Chondrocyte (in vitro differentiated cells): ENCODE data around the gene ARMC6. TPM values are rescaled to one million over a fixed set of nuclear protein-coding genes. Genes with fewer than 3 reads are reported as not detected.

Experiments
- DNase-seq: peaks from one replicate; pipeline ENCODE4 v3.0.0; 2021; ENCODE audit warnings: mixed read lengths, low spot score
- H3K27ac Mint-ChIP-seq: one replicate; pipeline ENCODE4 v1.8.0; 2021; ENCODE audit warnings: mild to moderate bottlenecking, moderate library complexity, mixed read lengths; ENCODE audit not compliant: unreplicated experiment
- H3K27me3 Mint-ChIP-seq: 2 replicates; pipeline ENCODE4 v1.8.0; 2021; ENCODE audit warnings: low read depth, mixed read lengths
- H3K36me3 Mint-ChIP-seq: 2 replicates; pipeline ENCODE4 v1.8.0; 2021; ENCODE audit warnings: low read depth, mixed read lengths
- H3K4me1 Mint-ChIP-seq: 2 replicates; pipeline ENCODE4 v1.8.0; 2021; ENCODE audit warnings: low read depth, mild to moderate bottlenecking, mixed read lengths
- H3K4me3 Mint-ChIP-seq: one replicate; pipeline ENCODE4 v1.8.0; 2021; ENCODE audit warnings: mild to moderate bottlenecking, moderate library complexity, mixed read lengths; ENCODE audit not compliant: unreplicated experiment
- H3K9me3 Mint-ChIP-seq: 2 replicates; pipeline ENCODE4 v1.8.0; 2021; ENCODE audit warnings: low read depth, mixed read lengths
- total RNA-seq: library from RNA; stranded (reverse); gene quantifications from 3 replicates; pipeline ENCODE4 v1.2.1, GENCODE V29; 2021
- TF ChIP-seq, protein P1 (sequence below): fragments of 200-600 bp; sonication (generic); IDR thresholded peaks from 2 replicates; pipeline ENCODE4 v1.5.0; 2021; ENCODE audit warnings: antibody characterized with exemption, mild to moderate bottlenecking, moderate library complexity

Gene ARMC6
- total RNA-seq, 1 donor from 2014 or later = 26.8 TPM

DNA sequence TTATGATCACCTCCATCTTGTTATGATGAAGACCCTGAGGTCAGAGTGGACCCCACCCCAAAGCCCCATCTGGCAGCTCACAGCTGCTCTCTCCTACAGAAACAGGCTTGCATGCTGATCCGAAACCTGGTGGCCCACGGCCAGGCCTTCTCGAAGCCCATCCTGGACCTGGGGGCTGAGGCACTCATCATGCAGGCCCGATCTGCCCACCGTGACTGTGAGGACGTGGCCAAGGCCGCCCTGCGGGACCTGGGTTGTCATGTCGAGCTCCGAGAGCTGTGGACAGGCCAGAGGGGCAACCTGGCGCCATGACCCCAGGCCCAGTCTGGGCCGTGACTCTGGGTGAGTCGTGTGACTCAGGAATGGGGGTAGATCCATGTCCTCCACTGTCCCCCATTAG is 23.9 kb downstream of the ARMC6 start:
- Mint-ChIP-seq H3K9me3 (no peaks in the 10 kb centered on the region), H3K36me3 (peaks cover 10% of the 10 kb centered on the region), H3K4me3 (no peak overlapping the region), H3K27me3 (no peaks in the 10 kb centered on the region), H3K27ac (no peak overlapping the region), H3K4me1 (peaks cover 4% of the 10 kb centered on the region)
- DNase-seq = no peak
- TF ChIP-seq, protein P1, sequence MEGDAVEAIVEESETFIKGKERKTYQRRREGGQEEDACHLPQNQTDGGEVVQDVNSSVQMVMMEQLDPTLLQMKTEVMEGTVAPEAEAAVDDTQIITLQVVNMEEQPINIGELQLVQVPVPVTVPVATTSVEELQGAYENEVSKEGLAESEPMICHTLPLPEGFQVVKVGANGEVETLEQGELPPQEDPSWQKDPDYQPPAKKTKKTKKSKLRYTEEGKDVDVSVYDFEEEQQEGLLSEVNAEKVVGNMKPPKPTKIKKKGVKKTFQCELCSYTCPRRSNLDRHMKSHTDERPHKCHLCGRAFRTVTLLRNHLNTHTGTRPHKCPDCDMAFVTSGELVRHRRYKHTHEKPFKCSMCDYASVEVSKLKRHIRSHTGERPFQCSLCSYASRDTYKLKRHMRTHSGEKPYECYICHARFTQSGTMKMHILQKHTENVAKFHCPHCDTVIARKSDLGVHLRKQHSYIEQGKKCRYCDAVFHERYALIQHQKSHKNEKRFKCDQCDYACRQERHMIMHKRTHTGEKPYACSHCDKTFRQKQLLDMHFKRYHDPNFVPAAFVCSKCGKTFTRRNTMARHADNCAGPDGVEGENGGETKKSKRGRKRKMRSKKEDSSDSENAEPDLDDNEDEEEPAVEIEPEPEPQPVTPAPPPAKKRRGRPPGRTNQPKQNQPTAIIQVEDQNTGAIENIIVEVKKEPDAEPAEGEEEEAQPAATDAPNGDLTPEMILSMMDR = no peak

DNA sequence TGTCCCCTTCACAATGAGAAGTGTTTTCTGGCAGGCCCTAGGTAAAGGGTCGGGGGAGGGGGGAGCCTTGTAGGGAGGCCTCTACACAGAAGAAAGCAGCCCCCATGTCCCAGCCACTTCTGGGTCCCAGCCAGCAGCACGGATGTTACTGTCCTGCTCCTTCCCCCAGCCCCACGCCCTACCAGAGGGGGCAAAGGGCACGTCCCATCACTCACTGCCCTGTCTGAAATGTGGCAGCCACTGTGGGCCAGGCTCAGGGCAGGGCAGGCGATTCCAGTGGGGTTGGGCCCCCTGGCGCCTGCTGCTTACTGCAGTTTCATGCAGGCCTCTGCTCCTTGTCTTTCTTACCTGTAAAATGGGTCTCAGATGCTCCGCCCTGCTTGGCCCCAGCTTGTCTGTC is 24.3 kb downstream of the ARMC6 start:
- TF ChIP-seq, protein P1 = no peak
- H3K4me3 Mint-ChIP-seq = no peak overlapping the region
- H3K4me1 Mint-ChIP-seq = peaks cover 8% of the 10 kb centered on the region
- H3K27ac Mint-ChIP-seq = no peak overlapping the region
- no peaks in the 10 kb centered on the region for H3K27me3 Mint-ChIP-seq
- DNase-seq = no peak
- H3K9me3 Mint-ChIP-seq = no peaks in the 10 kb centered on the region
- peaks cover 10% of the 10 kb centered on the region for H3K36me3 Mint-ChIP-seq

DNA sequence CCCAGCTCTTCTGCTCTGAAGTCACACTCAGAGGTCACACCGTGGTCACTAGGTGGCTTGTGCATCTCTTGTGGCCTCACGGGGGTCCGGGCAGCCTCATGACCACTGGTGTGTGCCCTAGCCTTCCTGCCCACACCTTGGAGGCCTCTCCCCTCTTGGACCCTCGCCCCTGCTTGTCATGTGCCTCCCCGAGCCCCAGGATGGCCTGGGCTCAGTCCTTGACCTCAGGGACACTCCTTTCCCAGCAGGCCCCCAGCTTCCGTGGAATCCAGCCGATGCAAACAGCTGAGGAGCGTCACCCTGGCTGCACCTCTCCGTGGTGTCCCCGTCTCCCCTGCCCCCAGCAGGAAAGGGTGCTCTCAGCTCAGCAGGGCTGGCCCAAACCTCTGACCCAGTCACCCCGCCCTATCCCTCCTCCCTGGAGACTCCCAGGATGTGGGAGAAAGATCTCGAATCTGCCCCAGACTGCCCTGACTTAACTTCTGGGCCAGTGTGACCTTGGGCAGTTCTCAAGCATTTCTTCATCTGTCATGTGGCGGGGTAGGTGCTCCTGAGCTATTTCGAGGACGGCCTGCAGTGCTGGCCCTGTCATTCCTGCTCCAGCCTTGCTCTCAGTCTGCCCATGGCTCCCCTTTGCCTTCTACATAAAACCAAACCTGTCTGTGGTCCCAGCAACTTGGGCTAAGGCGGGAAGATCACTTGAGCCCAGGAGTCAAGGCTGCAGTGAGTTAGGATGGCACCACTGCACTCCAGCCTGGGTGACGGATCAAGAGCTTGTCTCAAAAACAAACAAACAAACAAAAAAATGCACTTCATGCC is 25.8 kb downstream of the ARMC6 start:
- peaks cover 8% of the 10 kb centered on the region for H3K36me3 Mint-ChIP-seq
- H3K27ac Mint-ChIP-seq = peak overlapping the region; percentile 24
- H3K4me3 Mint-ChIP-seq = no peak overlapping the region
- no peaks in the 10 kb centered on the region for H3K9me3 Mint-ChIP-seq
- H3K4me1 Mint-ChIP-seq = peaks cover 16% of the 10 kb centered on the region
- TF ChIP-seq, protein P1 = no peak
- H3K27me3 Mint-ChIP-seq = no peaks in the 10 kb centered on the region
- DNase-seq = no peak

DNA sequence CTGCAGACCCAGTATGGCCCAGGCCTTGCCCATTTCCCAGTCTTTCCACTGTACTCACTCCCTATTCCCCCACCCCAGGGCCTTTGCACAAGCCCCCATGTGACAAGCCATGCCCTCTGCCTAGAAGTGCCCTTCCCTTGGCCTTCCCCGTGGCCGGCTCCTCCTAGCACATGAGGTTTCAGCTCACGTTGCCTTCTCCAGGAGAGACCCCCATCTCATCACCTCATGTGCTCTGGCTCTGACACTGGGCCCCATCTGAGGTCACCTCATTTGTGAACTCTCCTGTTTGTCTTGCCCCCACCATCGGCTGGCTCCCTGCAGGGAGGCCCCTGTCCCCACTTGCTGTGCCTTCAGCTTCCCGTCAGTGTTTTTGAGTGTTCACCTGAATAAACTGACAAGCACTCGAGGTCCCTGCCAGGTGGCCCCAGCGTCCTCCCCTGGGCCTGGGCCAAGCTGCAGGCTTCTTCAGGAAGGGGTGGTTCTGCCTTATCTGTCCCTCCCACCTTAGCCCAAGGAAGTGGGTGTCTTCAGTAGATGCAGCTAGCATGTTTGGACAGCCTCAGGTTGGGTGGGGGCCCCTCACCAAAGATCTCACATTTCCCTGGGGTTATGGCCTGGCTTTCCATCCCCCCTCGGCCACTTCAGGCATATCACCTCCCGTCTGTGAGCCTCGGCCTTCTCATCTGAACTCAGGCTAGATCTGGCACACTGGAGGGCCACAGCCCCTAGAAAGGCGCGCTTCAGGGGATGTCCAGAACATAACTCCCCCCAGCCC is 26.6 kb downstream of the ARMC6 start:
- H3K27me3 Mint-ChIP-seq = no peaks in the 10 kb centered on the region
- no peak overlapping the region for H3K4me3 Mint-ChIP-seq
- H3K4me1 Mint-ChIP-seq = peaks cover 24% of the 10 kb centered on the region
- peaks cover 7% of the 10 kb centered on the region for H3K36me3 Mint-ChIP-seq
- H3K9me3 Mint-ChIP-seq = no peaks in the 10 kb centered on the region
- no peak for DNase-seq
- TF ChIP-seq, protein P1 = no peak
- peak overlapping the region; percentile 32 for H3K27ac Mint-ChIP-seq

DNA sequence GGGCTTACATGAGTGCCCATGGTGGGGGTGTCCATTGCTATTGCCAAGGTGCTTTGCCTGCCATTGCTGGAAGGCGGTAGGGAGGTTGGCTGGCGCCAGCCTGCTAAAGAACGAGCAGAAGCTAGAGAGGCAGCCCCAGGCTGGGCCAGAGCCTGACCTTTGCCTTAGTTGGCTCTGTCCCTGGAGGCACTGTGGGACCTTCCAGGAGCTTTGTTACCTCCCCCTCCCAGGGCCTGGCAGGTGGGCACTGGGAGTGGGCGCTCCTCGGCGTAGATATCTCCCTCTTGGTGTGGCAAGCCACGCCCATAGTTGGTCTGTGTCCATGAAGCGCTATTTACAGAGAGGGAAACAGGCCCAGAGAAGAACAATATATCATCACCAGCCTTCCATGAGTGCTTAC is 28.1 kb downstream of the ARMC6 start:
- H3K9me3 Mint-ChIP-seq = no peaks in the 10 kb centered on the region
- no peak overlapping the region for H3K27ac Mint-ChIP-seq
- peaks cover 28% of the 10 kb centered on the region for H3K4me1 Mint-ChIP-seq
- no peak overlapping the region for H3K4me3 Mint-ChIP-seq
- TF ChIP-seq, protein P1 = no peak
- peaks cover 2% of the 10 kb centered on the region for H3K36me3 Mint-ChIP-seq
- no peak for DNase-seq
- no peaks in the 10 kb centered on the region for H3K27me3 Mint-ChIP-seq
